Astrocyte (in vitro differentiated cells and primary cell): Measurements from ENCODE around the gene ZFP36L2. TPM values are rescaled to one million over a fixed set of nuclear protein-coding genes. Genes with fewer than 3 reads are reported as not detected.

Experiments used
- DNase-seq: peaks from one replicate; pipeline ENCODE4 v3.0.0-alpha.2; 2010; ENCODE audit warnings: low read depth
- FAIRE-seq: peaks from 2 replicates; lab custom pipeline; 2011; peaks lifted over from hg19 to GRCh38; lab: Jason Lieb, UNC
- H2AFZ ChIP-seq: 2 replicates; pipeline ENCODE4 v1.6.0; 2012; ENCODE audit warnings: low read depth, low read length, inconsistent platforms
- H3K27ac ChIP-seq: 2 replicates; pipeline ENCODE4 v1.5.1; 2011; ENCODE audit warnings: low read depth, low read length, inconsistent platforms
- H3K27me3 ChIP-seq: 2 replicates; pipeline ENCODE4 v1.6.0; 2011; ENCODE audit warnings: low read length, inconsistent platforms; ENCODE audit not compliant: insufficient read depth
- H3K36me3 ChIP-seq: 2 replicates; pipeline ENCODE4 v1.5.1; 2011; ENCODE audit warnings: low read length, inconsistent platforms; ENCODE audit not compliant: insufficient read depth
- H3K4me1 ChIP-seq: 2 replicates; pipeline ENCODE4 v1.5.1; 2011; ENCODE audit warnings: low read length, inconsistent platforms; ENCODE audit not compliant: insufficient read depth
- H3K4me2 ChIP-seq: 2 replicates; pipeline ENCODE4 v1.6.0; 2012; ENCODE audit warnings: low read length, inconsistent platforms
- H3K4me3 ChIP-seq: 2 replicates; pipeline ENCODE4 v1.5.1; 2011; ENCODE audit warnings: low read depth, mild to moderate bottlenecking, low read length, inconsistent platforms; ENCODE audit not compliant: insufficient read depth
- H3K79me2 ChIP-seq: 2 replicates; pipeline ENCODE4 v1.6.0; 2012; ENCODE audit warnings: mild to moderate bottlenecking, low read length, inconsistent platforms; ENCODE audit not compliant: insufficient read depth
- H3K9ac ChIP-seq: 2 replicates; pipeline ENCODE4 v1.6.0; 2012; ENCODE audit warnings: mild to moderate bottlenecking, low read length, inconsistent platforms
- H3K9me3 ChIP-seq: 2 replicates; pipeline ENCODE4 v1.5.1; 2012; ENCODE audit warnings: low read depth, mild to moderate bottlenecking, low read length, inconsistent platforms; ENCODE audit not compliant: insufficient read depth
- H4K20me1 ChIP-seq: 2 replicates; pipeline ENCODE4 v1.6.0; 2012; ENCODE audit warnings: low read length, inconsistent platforms; ENCODE audit not compliant: insufficient read depth
- H3K27ac Mint-ChIP-seq: one replicate; pipeline ENCODE4 v1.8.0; 2021; ENCODE audit warnings: mild to moderate bottlenecking, mixed read lengths; ENCODE audit not compliant: unreplicated experiment
- H3K27me3 Mint-ChIP-seq: one replicate; pipeline ENCODE4 v1.8.0; 2021; ENCODE audit warnings: low read depth, mixed read lengths; ENCODE audit not compliant: unreplicated experiment
- H3K36me3 Mint-ChIP-seq: one replicate; pipeline ENCODE4 v1.8.0; 2021; ENCODE audit warnings: low read depth, mixed read lengths; ENCODE audit not compliant: unreplicated experiment
- H3K4me1 Mint-ChIP-seq: one replicate; pipeline ENCODE4 v1.8.0; 2021; ENCODE audit warnings: low read depth, mixed read lengths; ENCODE audit not compliant: unreplicated experiment
- H3K4me3 Mint-ChIP-seq: one replicate; pipeline ENCODE4 v1.8.0; 2021; ENCODE audit warnings: mild to moderate bottlenecking, moderate library complexity, mixed read lengths; ENCODE audit not compliant: unreplicated experiment
- H3K9me3 Mint-ChIP-seq: one replicate; pipeline ENCODE4 v1.8.0; 2021; ENCODE audit warnings: mild to moderate bottlenecking, mixed read lengths; ENCODE audit not compliant: unreplicated experiment
- CTCF ChIP-seq: IDR thresholded peaks from 2 replicates; pipeline ENCODE4 v1.5.1; 2011; ENCODE audit warnings: low read depth, mild to moderate bottlenecking, inconsistent platforms, low read length, moderate library complexity; ENCODE audit not compliant: insufficient read depth
- EZH2 ChIP-seq: IDR thresholded peaks from 2 replicates; pipeline ENCODE4 v1.6.1; 2012; ENCODE audit warnings: mild to moderate bottlenecking, low read length, inconsistent platforms; ENCODE audit not compliant: insufficient read depth
- total RNA-seq: library from RNA; stranded (reverse); gene quantifications from 2 replicates; pipeline ENCODE4 v1.2.1, GENCODE V29; 2021

ZFP36L2 gene
- total RNA-seq, 1 donor from 2014 or later, result 49.5 TPM

- Histone ChIP-seq H3K4me2 (peak overlapping the region; percentile 91), H3K9ac (peak overlapping the region; percentile 95), H4K20me1 (peaks cover 17% of the 10 kb centered on the region), H3K9me3 (no peaks in the 10 kb centered on the region), H2AFZ (no peak overlapping the region), H3K79me2 (peaks cover 49% of the 10 kb centered on the region), H3K27me3 (no peaks in the 10 kb centered on the region), H3K4me3 (peak overlapping the region; percentile 81), H3K4me1 (peaks cover 38% of the 10 kb centered on the region), H3K27ac (peak overlapping the region; percentile 93), H3K36me3 (no peaks in the 10 kb centered on the region)
- H3K36me3 Mint-ChIP-seq, result peaks cover 8% of the 10 kb centered on the region
- TF ChIP-seq CTCF, result no peak
- no peak for TF ChIP-seq EZH2
- no peaks in the 10 kb centered on the region for H3K27me3 Mint-ChIP-seq
- H3K9me3 Mint-ChIP-seq, result no peaks in the 10 kb centered on the region
- peaks cover 39% of the 10 kb centered on the region for H3K4me1 Mint-ChIP-seq
- H3K27ac Mint-ChIP-seq, result peak overlapping the region; percentile 18
- FAIRE-seq, result no peak
- H3K4me3 Mint-ChIP-seq, result peak overlapping the region; percentile 85
- DNase-seq, result peak; percentile 57
Observed at GRCh38 chr2:43225093-43225787, 1.2 kb downstream of the ZFP36L2 start.

GRCh38 chr2:43224571-43225092 lies 1.8 kb downstream of the ZFP36L2 start:
- H3K4me1 ChIP-seq, result peaks cover 44% of the 10 kb centered on the region
- no peaks in the 10 kb centered on the region for H3K9me3 ChIP-seq
- DNase-seq (peak; percentile 18), FAIRE-seq (no peak)
- peaks cover 10% of the 10 kb centered on the region for H3K36me3 Mint-ChIP-seq
- H3K4me3 Mint-ChIP-seq, result peak overlapping the region; percentile 62
- H3K4me3 ChIP-seq, result peak overlapping the region; percentile 81
- peak overlapping the region; percentile 95 for H3K9ac ChIP-seq
- H3K27ac ChIP-seq, result peak overlapping the region; percentile 93
- peak overlapping the region; percentile 91 for H3K4me2 ChIP-seq
- H3K27me3 ChIP-seq, result no peaks in the 10 kb centered on the region
- no peak overlapping the region for H3K27ac Mint-ChIP-seq
- H3K9me3 Mint-ChIP-seq, result no peaks in the 10 kb centered on the region
- no peak overlapping the region for H2AFZ ChIP-seq
- H3K36me3 ChIP-seq, result no peaks in the 10 kb centered on the region
- peaks cover 42% of the 10 kb centered on the region for H3K4me1 Mint-ChIP-seq
- peaks cover 17% of the 10 kb centered on the region for H4K20me1 ChIP-seq
- H3K79me2 ChIP-seq, result peaks cover 49% of the 10 kb centered on the region
- TF ChIP-seq EZH2 (no peak), CTCF (no peak)
- H3K27me3 Mint-ChIP-seq, result no peaks in the 10 kb centered on the region

- TF ChIP-seq CTCF, result peak; percentile 3
- no peak for TF ChIP-seq EZH2
- peak; percentile 49 for DNase-seq
- peak overlapping the region; percentile 95 for H3K9ac ChIP-seq
- H4K20me1 ChIP-seq, result peaks cover 17% of the 10 kb centered on the region
- Mint-ChIP-seq H3K36me3 (peaks cover 10% of the 10 kb centered on the region), H3K27me3 (no peaks in the 10 kb centered on the region), H3K4me3 (peak overlapping the region; percentile 96), H3K9me3 (no peaks in the 10 kb centered on the region), H3K4me1 (peaks cover 44% of the 10 kb centered on the region), H3K27ac (peak overlapping the region; percentile 95)
- peak overlapping the region; percentile 93 for H3K27ac ChIP-seq
- no peaks in the 10 kb centered on the region for H3K36me3 ChIP-seq
- no peak for FAIRE-seq
- peaks cover 47% of the 10 kb centered on the region for H3K4me1 ChIP-seq
- H3K79me2 ChIP-seq, result peaks cover 49% of the 10 kb centered on the region
- no peaks in the 10 kb centered on the region for H3K27me3 ChIP-seq
- H3K4me2 ChIP-seq, result peak overlapping the region; percentile 91
- no peak overlapping the region for H2AFZ ChIP-seq
- peak overlapping the region; percentile 81 for H3K4me3 ChIP-seq
- H3K9me3 ChIP-seq, result no peaks in the 10 kb centered on the region
Observed at GRCh38 chr2:43224131-43224570, 2.3 kb downstream of the ZFP36L2 start.
